Thyroid gland (tissue), 4 donors: ENCODE data around the gene SYNGR4. TPM values are rescaled to one million over a fixed set of nuclear protein-coding genes. Genes with fewer than 3 reads are reported as not detected.

Source experiments
- DNase-seq, 2 donors: peaks; one replicate each; pipeline ENCODE4 v3.0.0-alpha.2; 2019
- H3K27ac ChIP-seq, 3 donors: fragments of 200-600 bp; sonication (generic); 1 replicate in 2 of 3; 2 replicates in 1 of 3; pipeline ENCODE4 v1.5.1; 2016 to 2019; ENCODE audit warnings: mild to moderate bottlenecking in 1 of 3, moderate library complexity in 1 of 3
- H3K27me3 ChIP-seq: fragments of 200-600 bp; sonication (generic); one replicate; pipeline ENCODE4 v1.5.1; 2019
- H3K36me3 ChIP-seq, 2 donors: fragments of 200-600 bp; sonication (generic); one replicate each; pipeline ENCODE4 v1.5.1; 2016 to 2019
- H3K4me1 ChIP-seq, 2 donors: fragments of 200-600 bp; sonication (generic); one replicate each; pipeline ENCODE4 v1.5.1; 2017 to 2019
- H3K4me3 ChIP-seq, 3 donors: fragments of 200-600 bp; sonication (generic); replicated peaks in 1 of 3; 1 replicate in 2 of 3; 2 replicates in 1 of 3; pipeline ENCODE4 v1.5.1; 2016; ENCODE audit warnings: mild to moderate bottlenecking in 1 of 3
- H3K9me3 ChIP-seq: fragments of 200-600 bp; sonication (generic); one replicate; pipeline ENCODE4 v1.5.1; 2017
- CTCF ChIP-seq, 6 experiments: fragments of 200-600 bp in 3 of 6; fragments of 450-650 bp in 3 of 6; sonication (generic) in 3 of 6; IDR thresholded peaks; one replicate each; pipeline ENCODE4 v1.5.1; 2016 to 2019; ENCODE audit warnings: antibody characterized with exemption in 6 of 6, mild to moderate bottlenecking in 2 of 6, inconsistent platforms in 1 of 6, moderate library complexity in 1 of 6
- POLR2A ChIP-seq, 2 donors: fragments of 450-650 bp; IDR thresholded peaks; one replicate each; pipeline ENCODE4 v1.6.1; 2017; ENCODE audit warnings: antibody characterized with exemption in 2 of 2, mild to moderate bottlenecking in 2 of 2, moderate library complexity in 1 of 2
- WGBS, 2 donors: methylation state at CpG; one replicate each; pipeline ENCODE4 v1.1.5; 2017; 5-methylcytosine and 5-hydroxymethylcytosine counted together
- intact Hi-C: fragments of 100-400 bp; cut with DNase I; formaldehyde crosslinking; loops from one replicate; pipeline ENCODE4 v1.15.1; 2023
- total RNA-seq, 4 donors: library from RNA; depleted of rRNA; stranded (reverse); fragments of >200 nt; gene quantifications; one replicate each; pipeline ENCODE4 v1.2.3, GENCODE V29; 2016

SYNGR4 gene
- total RNA-seq, 4 donors from 2014 or later, result not detected

- intact Hi-C loops, result no loop called here
- Histone ChIP-seq H3K27me3 (no peaks in the 10 kb centered on the region), H3K27ac (no peak overlapping the region), H3K4me3 (no peak overlapping the region), H3K4me1 (no peaks in the 10 kb centered on the region), H3K36me3 (no peaks in the 10 kb centered on the region), H3K9me3 (no peaks in the 10 kb centered on the region)
- TF ChIP-seq CTCF (IDR thresholded peaks at IDR 0.05), result no peak
- TF ChIP-seq POLR2A (IDR thresholded peaks at IDR 0.05), result no peak
- 81 to 84% methylated on average over 11 to 12 of the region's 12 CpGs for WGBS, 2 donors
- DNase-seq, result no peak
Observed at GRCh38 chr19:48355365-48355954, 8.7 kb upstream of the SYNGR4 start.

GRCh38 chr19:48359123-48359522 is 5.0 kb upstream of the SYNGR4 start:
- no peaks in the 10 kb centered on the region for H3K27me3 ChIP-seq
- TF ChIP-seq POLR2A (IDR thresholded peaks at IDR 0.05), result no peak
- no peak for TF ChIP-seq CTCF (IDR thresholded peaks at IDR 0.05)
- H3K9me3 ChIP-seq, result no peaks in the 10 kb centered on the region
- WGBS, 2 donors, result 94 to 96% methylated on average over 5 of the region's 5 CpGs
- no peaks in the 10 kb centered on the region for H3K36me3 ChIP-seq
- H3K4me1 ChIP-seq, result peaks cover 4 to 5% of the 10 kb centered on the region in 2 donors
- intact Hi-C loops, result no loop called here
- no peak for DNase-seq
- H3K4me3 ChIP-seq, result no peak overlapping the region
- H3K27ac ChIP-seq, result no peak overlapping the region

- TF ChIP-seq CTCF (IDR thresholded peaks at IDR 0.05) (no peak), POLR2A (IDR thresholded peaks at IDR 0.05) (no peak)
- Histone ChIP-seq H3K27me3 (no peaks in the 10 kb centered on the region), H3K27ac (no peak overlapping the region), H3K9me3 (no peaks in the 10 kb centered on the region), H3K4me3 (no peak overlapping the region), H3K36me3 (no peaks in the 10 kb centered on the region), H3K4me1 (peaks cover 4 to 9% of the 10 kb centered on the region in 2 donors)
- DNase-seq, result no peak
- WGBS, 2 donors, result 96 to 99% methylated on average over 3 of the region's 3 CpGs
- intact Hi-C loops, result no loop called here
Observed at GRCh38 chr19:48361912-48362311, 2.3 kb upstream of the SYNGR4 start.

GRCh38 chr19:48362716-48363499 is 1.3 kb upstream of the SYNGR4 start:
- Histone ChIP-seq H3K27ac (peak overlapping the region; percentile 94 to 97 (median 96)), H3K27me3 (no peaks in the 10 kb centered on the region), H3K36me3 (no peaks in the 10 kb centered on the region), H3K4me3 (peak overlapping the region; percentile 45 to 63 (median 46)), H3K4me1 (peaks cover 4 to 9% of the 10 kb centered on the region in 2 donors), H3K9me3 (no peaks in the 10 kb centered on the region)
- TF ChIP-seq POLR2A (IDR thresholded peaks at IDR 0.05) (peak in 1 of 2 donors; percentile 84), CTCF (IDR thresholded peaks at IDR 0.05) (peak in 1 of 6 experiments; percentile 32)
- peak; percentile 98 for DNase-seq
- intact Hi-C loops, result no loop called here
- 6 to 7% methylated on average over 13 to 16 of the region's 26 CpGs for WGBS, 2 donors

GRCh38 chr19:48363500-48363809 is 712 bp upstream of the SYNGR4 start:
- Histone ChIP-seq H3K27me3 (no peaks in the 10 kb centered on the region), H3K27ac (peak overlapping the region; percentile 94 to 97 (median 96)), H3K36me3 (no peaks in the 10 kb centered on the region), H3K4me3 (peak overlapping the region; percentile 45 to 63 (median 46)), H3K4me1 (peaks cover 4 to 9% of the 10 kb centered on the region in 2 donors), H3K9me3 (no peaks in the 10 kb centered on the region)
- peak in 1 of 2 donors; percentile 45 for DNase-seq
- TF ChIP-seq POLR2A (IDR thresholded peaks at IDR 0.05), result no peak
- no peak for TF ChIP-seq CTCF (IDR thresholded peaks at IDR 0.05)
- intact Hi-C loops, result no loop called here
- WGBS, 2 donors, result 0 to 4% methylated on average over 2 to 8 of the region's 10 CpGs
